ENCODE measurements around the gene E4F1. TPM values are rescaled to one million over a fixed set of nuclear protein-coding genes. Genes with fewer than 3 reads are reported as not detected.
A peak's percentile ranks its signal among the peaks of the same experiment; 100 is the strongest.
"Not testable (repeated sequence)": the region's sequence is repeated elsewhere in the genome, so short reads cannot be mapped to it uniquely, and the experiment has no call there.

E4F1 gene
- total and polyA plus RNA-seq, 4 donors, result 4.4 to 19.1 (median 13.7) TPM

GRCh38 chr16:2267505-2267912, 44.1 kb downstream of the E4F1 start:
- not testable (repeated sequence) for H3K9me3 ChIP-seq (ENCODE audit: control insufficient read depth in 4 of 4, low read length in 3 of 4); H3K27me3 ChIP-seq (ENCODE audit: control insufficient read depth in 4 of 4, insufficient read depth in 4 of 4, low read length in 3 of 4); DNase-seq (ENCODE audit: low spot score)
- WGBS, result under 1% methylated on average over 54 of the region's 54 CpGs
- Histone ChIP-seq H3K4me3 (ENCODE audit: low read depth in 1 of 3, low read length in 3 of 3) (peak overlapping the region; percentile 80 to 98 (median 86)), H3K36me3 (ENCODE audit: control insufficient read depth in 4 of 4, insufficient read depth in 3 of 4, low read depth in 1 of 4, low read length in 3 of 4) (peaks cover 2 to 16% (median 6%) of the 10 kb centered on the region in 4 donors), H3K27ac (ENCODE audit: low read depth in 1 of 2, low read length in 2 of 2) (peak overlapping the region; percentile 98 to 100), H3K9ac (ENCODE audit: low read depth in 1 of 2, low read length in 2 of 2) (peak overlapping the region; percentile 44 to 67), H3K4me1 (ENCODE audit: control insufficient read depth in 4 of 4, insufficient read depth in 4 of 4, low read length in 3 of 4) (peaks cover 11 to 30% (median 26%) of the 10 kb centered on the region in 4 donors)
- TF ChIP-seq GABPA (IDR thresholded peaks at IDR 0.05 in 1 of 2, conservative IDR thresholded peaks at IDR 0.05 in 1 of 2), result peak in 1 of 2 donors; percentile 36

DNA sequence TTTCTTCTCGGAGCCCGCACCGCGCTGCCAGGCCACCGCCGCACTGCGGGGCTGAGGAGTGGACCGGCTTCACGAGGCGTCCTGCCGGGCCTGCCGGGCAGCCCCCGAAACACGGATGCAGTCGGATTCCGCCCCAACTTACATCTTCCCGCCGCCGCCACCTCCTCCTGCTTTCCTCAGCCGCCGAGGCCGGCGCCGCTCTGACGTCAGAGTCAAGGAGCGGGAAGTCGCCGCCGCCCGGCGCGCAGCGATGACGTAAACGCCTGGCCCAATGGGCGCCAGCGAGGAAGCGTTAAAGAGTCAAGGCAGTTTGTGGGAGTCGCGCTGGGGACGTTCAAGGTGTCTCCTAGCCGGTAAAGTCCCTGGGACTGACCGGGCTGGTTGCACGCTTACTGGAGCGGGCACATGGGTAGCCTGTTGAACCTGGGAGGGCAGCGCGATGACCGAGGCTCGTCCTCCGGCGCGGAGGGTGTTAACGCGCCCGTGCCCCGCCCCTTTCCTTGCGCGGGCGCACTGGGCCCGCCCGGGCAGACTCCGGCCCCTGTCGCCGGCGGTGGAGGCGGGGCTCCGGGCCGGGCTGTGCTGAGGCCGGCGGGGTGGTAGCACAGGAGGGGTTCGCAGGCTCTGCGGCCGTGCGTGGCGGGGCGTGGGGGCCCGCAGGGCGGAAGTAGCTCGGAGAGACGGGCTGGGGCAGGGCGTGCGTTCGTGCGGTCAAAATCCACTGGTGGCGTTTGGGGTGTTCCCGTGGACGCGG, 44.7 kb downstream of the E4F1 start, which contains the start of gene RNPS1:
Gene RNPS1, minus strand, starts transcription at position 214 of the 754 bp plus-strand sequence. CDS start 3,483 bp downstream, outside the sequence.
- TF ChIP-seq, protein P1, sequence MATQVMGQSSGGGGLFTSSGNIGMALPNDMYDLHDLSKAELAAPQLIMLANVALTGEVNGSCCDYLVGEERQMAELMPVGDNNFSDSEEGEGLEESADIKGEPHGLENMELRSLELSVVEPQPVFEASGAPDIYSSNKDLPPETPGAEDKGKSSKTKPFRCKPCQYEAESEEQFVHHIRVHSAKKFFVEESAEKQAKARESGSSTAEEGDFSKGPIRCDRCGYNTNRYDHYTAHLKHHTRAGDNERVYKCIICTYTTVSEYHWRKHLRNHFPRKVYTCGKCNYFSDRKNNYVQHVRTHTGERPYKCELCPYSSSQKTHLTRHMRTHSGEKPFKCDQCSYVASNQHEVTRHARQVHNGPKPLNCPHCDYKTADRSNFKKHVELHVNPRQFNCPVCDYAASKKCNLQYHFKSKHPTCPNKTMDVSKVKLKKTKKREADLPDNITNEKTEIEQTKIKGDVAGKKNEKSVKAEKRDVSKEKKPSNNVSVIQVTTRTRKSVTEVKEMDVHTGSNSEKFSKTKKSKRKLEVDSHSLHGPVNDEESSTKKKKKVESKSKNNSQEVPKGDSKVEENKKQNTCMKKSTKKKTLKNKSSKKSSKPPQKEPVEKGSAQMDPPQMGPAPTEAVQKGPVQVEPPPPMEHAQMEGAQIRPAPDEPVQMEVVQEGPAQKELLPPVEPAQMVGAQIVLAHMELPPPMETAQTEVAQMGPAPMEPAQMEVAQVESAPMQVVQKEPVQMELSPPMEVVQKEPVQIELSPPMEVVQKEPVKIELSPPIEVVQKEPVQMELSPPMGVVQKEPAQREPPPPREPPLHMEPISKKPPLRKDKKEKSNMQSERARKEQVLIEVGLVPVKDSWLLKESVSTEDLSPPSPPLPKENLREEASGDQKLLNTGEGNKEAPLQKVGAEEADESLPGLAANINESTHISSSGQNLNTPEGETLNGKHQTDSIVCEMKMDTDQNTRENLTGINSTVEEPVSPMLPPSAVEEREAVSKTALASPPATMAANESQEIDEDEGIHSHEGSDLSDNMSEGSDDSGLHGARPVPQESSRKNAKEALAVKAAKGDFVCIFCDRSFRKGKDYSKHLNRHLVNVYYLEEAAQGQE (IDR thresholded peaks at IDR 0.05), result peak; percentile 35
- TF ChIP-seq RXRA (IDR thresholded peaks at IDR 0.05) (peak; percentile 20 to 23), FOXA1 (IDR thresholded peaks at IDR 0.05) (no peak), NR2F2 (IDR thresholded peaks at IDR 0.05) (peak; percentile 46), GABPA (IDR thresholded peaks at IDR 0.05 in 1 of 2, conservative IDR thresholded peaks at IDR 0.05 in 1 of 2) (peak in 1 of 2 donors; percentile 85), SP1 (IDR thresholded peaks at IDR 0.05) (peak; percentile 71), TAF1 (conservative IDR thresholded peaks at IDR 0.05) (no peak), JUND (IDR thresholded peaks at IDR 0.05) (peak in 1 of 2 donors; percentile 32), YY1 (IDR thresholded peaks at IDR 0.05) (peak; percentile 93), HNF4A (conservative IDR thresholded peaks at IDR 0.05) (peak; percentile 18 to 39), CTCF (IDR thresholded peaks at IDR 0.05; ENCODE audit: low read depth, low read length, missing input control) (no peak), EGR1 (IDR thresholded peaks at IDR 0.05; ENCODE audit: low read depth in 2 of 2) (peak in 1 of 2 donors; percentile 38), FOXA2 (IDR thresholded peaks at IDR 0.05) (no peak), RAD21 (IDR thresholded peaks at IDR 0.05) (peak in 1 of 2 donors; percentile 12), HNF4G (IDR thresholded peaks at IDR 0.05) (no peak)
- TF ChIP-seq, protein P2, sequence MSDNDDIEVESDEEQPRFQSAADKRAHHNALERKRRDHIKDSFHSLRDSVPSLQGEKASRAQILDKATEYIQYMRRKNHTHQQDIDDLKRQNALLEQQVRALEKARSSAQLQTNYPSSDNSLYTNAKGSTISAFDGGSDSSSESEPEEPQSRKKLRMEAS (IDR thresholded peaks at IDR 0.05), result no peak
- TF ChIP-seq, protein P3, sequence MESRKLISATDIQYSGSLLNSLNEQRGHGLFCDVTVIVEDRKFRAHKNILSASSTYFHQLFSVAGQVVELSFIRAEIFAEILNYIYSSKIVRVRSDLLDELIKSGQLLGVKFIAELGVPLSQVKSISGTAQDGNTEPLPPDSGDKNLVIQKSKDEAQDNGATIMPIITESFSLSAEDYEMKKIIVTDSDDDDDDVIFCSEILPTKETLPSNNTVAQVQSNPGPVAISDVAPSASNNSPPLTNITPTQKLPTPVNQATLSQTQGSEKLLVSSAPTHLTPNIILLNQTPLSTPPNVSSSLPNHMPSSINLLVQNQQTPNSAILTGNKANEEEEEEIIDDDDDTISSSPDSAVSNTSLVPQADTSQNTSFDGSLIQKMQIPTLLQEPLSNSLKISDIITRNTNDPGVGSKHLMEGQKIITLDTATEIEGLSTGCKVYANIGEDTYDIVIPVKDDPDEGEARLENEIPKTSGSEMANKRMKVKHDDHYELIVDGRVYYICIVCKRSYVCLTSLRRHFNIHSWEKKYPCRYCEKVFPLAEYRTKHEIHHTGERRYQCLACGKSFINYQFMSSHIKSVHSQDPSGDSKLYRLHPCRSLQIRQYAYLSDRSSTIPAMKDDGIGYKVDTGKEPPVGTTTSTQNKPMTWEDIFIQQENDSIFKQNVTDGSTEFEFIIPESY (IDR thresholded peaks at IDR 0.05), result no peak
- TF ChIP-seq, protein P4, sequence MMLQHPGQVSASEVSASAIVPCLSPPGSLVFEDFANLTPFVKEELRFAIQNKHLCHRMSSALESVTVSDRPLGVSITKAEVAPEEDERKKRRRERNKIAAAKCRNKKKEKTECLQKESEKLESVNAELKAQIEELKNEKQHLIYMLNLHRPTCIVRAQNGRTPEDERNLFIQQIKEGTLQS (IDR thresholded peaks at IDR 0.05), result no peak
- Histone ChIP-seq H3K27ac (ENCODE audit: low read depth in 1 of 2, low read length in 2 of 2) (peak within 1 kb of the TSS; percentile 98 to 100), H3K4me1 (ENCODE audit: control insufficient read depth in 4 of 4, insufficient read depth in 4 of 4, low read length in 3 of 4) (peaks cover 11 to 30% (median 26%) of the 10 kb centered on the region in 4 donors), H3K27me3 (ENCODE audit: control insufficient read depth in 4 of 4, insufficient read depth in 4 of 4, low read length in 3 of 4) (no peaks in the 10 kb centered on the region), H3K4me3 (ENCODE audit: low read depth in 1 of 3, low read length in 3 of 3) (peak within 1 kb of the TSS; percentile 80 to 98 (median 86)), H3K9ac (ENCODE audit: low read depth in 1 of 2, low read length in 2 of 2) (peak within 1 kb of the TSS; percentile 87), H3K9me3 (ENCODE audit: control insufficient read depth in 4 of 4, low read length in 3 of 4) (no peaks in the 10 kb centered on the region), H3K36me3 (ENCODE audit: control insufficient read depth in 4 of 4, insufficient read depth in 3 of 4, low read depth in 1 of 4, low read length in 3 of 4) (peaks cover 1 to 10% (median 3%) of the 10 kb centered on the region in 4 donors)
- peak; percentile 97 for DNase-seq (ENCODE audit: low spot score)
- under 1% methylated on average over 88 of the region's 88 CpGs for WGBS
